GM23338 (cell line): ENCODE measurements around the gene ITCH. TPM values are rescaled to one million over a fixed set of nuclear protein-coding genes. Genes with fewer than 3 reads are reported as not detected.
"Not testable (repeated sequence)": the region's sequence is repeated elsewhere in the genome, so short reads cannot be mapped to it uniquely, and the experiment has no call there.

Experiments
- ATAC-seq: fragments of 200-7000 bp; cut with Tn5 transposase; 3 replicates; pipeline ENCODE4 v1.9.1; 2020
- DNase-seq: peaks from one replicate; pipeline ENCODE4 v3.0.0-alpha.2; 2015; ENCODE audit warnings: low spot score
- H2AFZ ChIP-seq: fragments of 200-600 bp; sonication (generic); 2 replicates; pipeline ENCODE4 v1.8.0; 2016; ENCODE audit warnings: antibody characterized with exemption, mild to moderate bottlenecking, moderate library complexity
- H3F3A ChIP-seq: fragments of 200-600 bp; sonication (generic); replicated peaks from 2 replicates; pipeline ENCODE4 v1.8.0; 2017; ENCODE audit warnings: antibody characterized with exemption, mixed run types, low read depth
- H3K27ac ChIP-seq: fragments of 200-600 bp; sonication (generic); 2 replicates; pipeline ENCODE4 v1.6.1; 2016; ENCODE audit warnings: low read depth
- H3K27me3 ChIP-seq: fragments of 200-600 bp; sonication (generic); 2 replicates; pipeline ENCODE4 v1.8.0; 2016; ENCODE audit warnings: mild to moderate bottlenecking, mixed run types, moderate library complexity; ENCODE audit not compliant: insufficient read depth
- H3K36me3 ChIP-seq: fragments of 200-600 bp; sonication (generic); 2 replicates; pipeline ENCODE4 v1.8.0; 2016; ENCODE audit warnings: mild to moderate bottlenecking; ENCODE audit not compliant: insufficient read depth
- H3K4me1 ChIP-seq: fragments of 200-600 bp; sonication (generic); 2 replicates; pipeline ENCODE4 v1.8.0; 2016; ENCODE audit warnings: mild to moderate bottlenecking, moderate library complexity; ENCODE audit not compliant: insufficient read depth
- H3K4me2 ChIP-seq: fragments of 200-600 bp; sonication (generic); 2 replicates; pipeline ENCODE4 v1.7.1; 2017; ENCODE audit warnings: mixed run types
- H3K4me3 ChIP-seq: fragments of 200-600 bp; sonication (generic); 2 replicates; pipeline ENCODE4 v1.6.1; 2016; ENCODE audit warnings: mixed run types
- H3K79me2 ChIP-seq: fragments of 200-600 bp; sonication (generic); replicated peaks from 2 replicates; pipeline ENCODE4 v1.8.0; 2017; ENCODE audit warnings: mild to moderate bottlenecking; ENCODE audit not compliant: insufficient read depth
- H3K9me2 ChIP-seq: fragments of 200-600 bp; sonication (generic); 2 replicates; pipeline ENCODE4 v1.8.0; 2017; ENCODE audit not compliant: insufficient read depth
- H4K20me1 ChIP-seq: fragments of 200-600 bp; sonication (generic); replicated peaks from 2 replicates; pipeline ENCODE4 v1.8.0; 2017; ENCODE audit warnings: mild to moderate bottlenecking; ENCODE audit not compliant: insufficient read depth
- H3K27ac Mint-ChIP-seq: 2 replicates; pipeline ENCODE4 v1.8.0; 2020; ENCODE audit warnings: inconsistent platforms, mild to moderate bottlenecking, moderate library complexity, mixed read lengths
- H3K27me3 Mint-ChIP-seq: 3 replicates; pipeline ENCODE4 v1.8.0; 2022; ENCODE audit warnings: low read depth, mild to moderate bottlenecking, moderate library complexity, mixed read lengths, inconsistent platforms; ENCODE audit not compliant: insufficient read depth, poor library complexity
- H3K36me3 Mint-ChIP-seq: 3 replicates; pipeline ENCODE4 v1.8.0; 2021; ENCODE audit warnings: low read depth, mild to moderate bottlenecking, inconsistent platforms, moderate library complexity, mixed read lengths
- H3K4me1 Mint-ChIP-seq: 3 replicates; pipeline ENCODE4 v1.8.0; 2020; ENCODE audit warnings: mild to moderate bottlenecking, inconsistent platforms, mixed read lengths
- H3K4me3 Mint-ChIP-seq: 3 replicates; pipeline ENCODE4 v1.8.0; 2021; ENCODE audit warnings: moderate library complexity, mild to moderate bottlenecking, inconsistent platforms, mixed read lengths
- H3K9me3 Mint-ChIP-seq: 3 replicates; pipeline ENCODE4 v1.8.0; 2020; ENCODE audit warnings: moderate library complexity, mild to moderate bottlenecking, inconsistent platforms, mixed read lengths
- CREB1 ChIP-seq: fragments of 250-450 bp; sonication (Bioruptor Pico); IDR thresholded peaks from 2 replicates; pipeline ENCODE4 v1.5.0; 2020; ENCODE audit warnings: low read depth, mild to moderate bottlenecking, moderate library complexity
- ETS1 ChIP-seq: IDR thresholded peaks from 2 replicates; pipeline ENCODE4 v1.6.1; 2016; ENCODE audit warnings: antibody characterized with exemption
- EZH2 ChIP-seq: fragments of 200-600 bp; sonication (generic); IDR thresholded peaks from one replicate; pipeline ENCODE4 v1.8.0; 2017; ENCODE audit warnings: antibody characterized with exemption, mild to moderate bottlenecking, low read depth; ENCODE audit not compliant: unreplicated experiment
- EZH2phosphoT487 ChIP-seq: fragments of 200-600 bp; sonication (generic); IDR thresholded peaks from one replicate; pipeline ENCODE4 v1.8.1; 2018; ENCODE audit warnings: antibody characterized with exemption; ENCODE audit not compliant: unreplicated experiment
- JUNB ChIP-seq: IDR thresholded peaks from one replicate; pipeline ENCODE4 v1.6.1; 2016; ENCODE audit warnings: antibody characterized with exemption; ENCODE audit not compliant: unreplicated experiment
- NANOG ChIP-seq: IDR thresholded peaks from 2 replicates; pipeline ENCODE4 v1.6.1; 2016; ENCODE audit warnings: antibody characterized with exemption, borderline replicate concordance
- POLR2AphosphoS5 ChIP-seq: IDR thresholded peaks from 2 replicates; pipeline ENCODE4 v1.6.1; 2016; ENCODE audit warnings: antibody characterized with exemption, low read depth
- REST ChIP-seq: IDR thresholded peaks from one replicate; pipeline ENCODE4 v1.6.1; 2018; ENCODE audit warnings: antibody characterized with exemption; ENCODE audit not compliant: unreplicated experiment
- STAT1 ChIP-seq: IDR thresholded peaks from one replicate; pipeline ENCODE4 v1.6.1; 2016; ENCODE audit warnings: antibody characterized with exemption; ENCODE audit not compliant: unreplicated experiment
- ZNF114 ChIP-seq: fragments of 250-450 bp; sonication (Bioruptor Pico); IDR thresholded peaks from 2 replicates; pipeline ENCODE4 v1.5.0; 2020; ENCODE audit warnings: mild to moderate bottlenecking, moderate library complexity
- ZNF331 ChIP-seq: fragments of 250-450 bp; sonication (Bioruptor Pico); IDR thresholded peaks from 2 replicates; pipeline ENCODE4 v1.5.0; 2020; ENCODE audit warnings: low read depth, mild to moderate bottlenecking, moderate library complexity
- ZNF462 ChIP-seq: fragments of 250-450 bp; sonication (Bioruptor Pico); IDR thresholded peaks from 2 replicates; pipeline ENCODE4 v1.5.0; 2020; ENCODE audit warnings: mild to moderate bottlenecking, moderate library complexity
- polyA plus RNA-seq: library from polyadenylated mRNA; unstranded; fragments of >200 nt; fragmentation: Nextera tagmentation; extraction: Ambion mirVana; gene quantifications from 2 replicates; pipeline ENCODE4 v1.2.1, GENCODE V29; 2016
- total RNA-seq: library from RNA; depleted of rRNA; stranded (reverse); fragments of >200 nt; shearing (Covaris generic); gene quantifications from 2 replicates; pipeline ENCODE4 v1.2.3, GENCODE V29; 2014

The ITCH gene
- total and polyA plus RNA-seq, 2 experiments from 2014 or later: 16.4 to 31.6 TPM

- H3K27me3 Mint-ChIP-seq, H3K27me3 ChIP-seq, H3K4me1 Mint-ChIP-seq, H4K20me1 ChIP-seq, H3K79me2 ChIP-seq, H3K9me2 ChIP-seq, H3K4me2 ChIP-seq, H3K27ac Mint-ChIP-seq, H3K9me3 Mint-ChIP-seq, H3F3A ChIP-seq, H2AFZ ChIP-seq, H3K4me3 ChIP-seq, H3K4me1 ChIP-seq, ATAC-seq, H3K27ac ChIP-seq, H3K36me3 ChIP-seq, H3K4me3 Mint-ChIP-seq, DNase-seq: not testable (repeated sequence)
- peaks cover 57% of the 10 kb centered on the region for H3K36me3 Mint-ChIP-seq
Measured at GRCh38 chr20:34497596-34497995, 134.5 kb downstream of the ITCH start.

GRCh38 chr20:34500823-34501222 is 137.8 kb downstream of the ITCH start:
- Histone ChIP-seq H3F3A (no peaks in the 10 kb centered on the region), H2AFZ (no peak overlapping the region), H3K4me3 (no peak overlapping the region), H3K79me2 (no peaks in the 10 kb centered on the region; the same call in 1 of the 2 replicates), H3K36me3 (no peaks in the 10 kb centered on the region), H3K9me2 (no peaks in the 10 kb centered on the region), H3K27me3 (no peaks in the 10 kb centered on the region), H3K4me2 (no peak overlapping the region), H3K27ac (no peak overlapping the region), H4K20me1 (peaks cover 6% of the 10 kb centered on the region; the same call in 1 of the 2 replicates), H3K4me1 (no peaks in the 10 kb centered on the region)
- ATAC-seq (no peak), DNase-seq (no peak)
- H3K4me1 Mint-ChIP-seq: no peaks in the 10 kb centered on the region
- no peak overlapping the region for H3K27ac Mint-ChIP-seq
- no peak overlapping the region for H3K4me3 Mint-ChIP-seq
- no peaks in the 10 kb centered on the region for H3K27me3 Mint-ChIP-seq
- H3K36me3 Mint-ChIP-seq: peaks cover 53% of the 10 kb centered on the region
- H3K9me3 Mint-ChIP-seq: 0 out of 3 replicates have a peak, but pooled peaks cover 3% of the 10 kb centered on the region
- TF ChIP-seq JUNB: no peak
- no peak for TF ChIP-seq CREB1 (CRISPR knock-in tag)
- no peak for TF ChIP-seq NANOG
- no peak for TF ChIP-seq STAT1
- TF ChIP-seq EZH2: no peak
- no peak for TF ChIP-seq EZH2phosphoT487
- no peak for TF ChIP-seq ZNF331 (CRISPR knock-in tag)
- no peak for TF ChIP-seq POLR2AphosphoS5
- TF ChIP-seq ZNF462 (CRISPR knock-in tag): no peak
- no peak for TF ChIP-seq REST
- TF ChIP-seq ZNF114 (CRISPR knock-in tag): no peak
- TF ChIP-seq ETS1: no peak
